CD4-positive, alpha-beta T cell treated with Interleukin-15 for 1 hour (primary cell): ENCODE data around the gene STK4.

Experiments used
- DNase-seq: peaks from one replicate; pipeline ENCODE4 v3.0.0-alpha.2; 2020

Gene STK4

DNA sequence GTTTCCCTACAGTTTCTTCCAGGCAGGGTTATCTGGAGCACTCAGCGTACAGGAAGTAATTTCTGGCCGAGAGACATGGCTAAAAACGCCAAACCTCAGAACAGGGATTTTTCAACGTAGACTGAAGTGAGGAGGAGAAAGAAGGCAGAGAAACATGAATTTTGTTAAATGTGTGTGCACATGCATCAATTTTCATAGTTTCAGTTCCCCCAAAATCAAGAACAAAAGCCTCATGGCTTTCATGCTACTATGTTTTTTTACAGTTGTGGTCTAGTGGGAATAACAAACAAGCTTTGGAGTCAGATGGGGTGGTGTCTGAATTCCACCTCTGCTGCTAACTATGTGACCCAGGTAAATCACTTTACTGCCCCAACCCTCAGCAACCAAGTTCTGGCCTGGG is 11.0 kb upstream of the STK4 start:
- no peak for DNase-seq

DNA sequence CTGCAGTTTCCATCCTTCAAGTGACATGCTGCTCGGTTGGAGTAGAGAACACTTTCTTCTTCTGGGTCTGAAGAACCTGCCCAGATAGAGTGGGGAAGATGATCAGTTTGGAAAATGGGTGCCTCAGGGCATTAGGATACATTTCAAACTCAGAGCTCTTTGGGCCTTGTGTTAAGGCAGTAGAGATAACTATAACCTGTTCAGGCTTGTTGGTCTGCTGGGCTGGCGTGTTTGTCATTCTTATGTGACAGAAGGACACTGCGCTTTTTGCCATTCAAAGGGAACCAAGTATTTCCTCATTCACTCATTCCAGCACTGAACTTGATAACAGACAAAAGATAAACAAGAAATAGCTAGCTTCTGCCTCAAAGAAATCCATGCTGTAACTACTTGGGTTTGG is 9.9 kb upstream of the STK4 start:
- no peak for DNase-seq

DNA sequence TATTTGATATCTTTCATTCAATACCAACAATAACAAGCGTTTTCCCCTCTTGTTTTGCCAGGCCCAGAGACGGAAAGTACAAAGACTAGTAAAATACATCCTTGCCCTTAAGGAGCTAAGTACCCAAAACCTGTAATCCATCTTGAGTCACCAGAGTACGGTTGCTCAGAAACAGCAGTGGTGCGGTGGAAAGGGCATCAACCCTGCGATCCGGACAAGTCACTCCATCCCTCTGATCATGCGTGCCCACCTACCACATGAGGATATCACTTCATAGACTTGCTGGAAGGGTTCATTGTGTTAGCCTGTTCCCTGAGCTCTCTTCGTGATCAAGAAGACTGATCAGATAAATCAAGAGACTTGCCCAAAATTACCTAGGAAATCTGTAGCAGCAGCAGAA is 8.0 kb upstream of the STK4 start:
- DNase-seq = no peak

DNA sequence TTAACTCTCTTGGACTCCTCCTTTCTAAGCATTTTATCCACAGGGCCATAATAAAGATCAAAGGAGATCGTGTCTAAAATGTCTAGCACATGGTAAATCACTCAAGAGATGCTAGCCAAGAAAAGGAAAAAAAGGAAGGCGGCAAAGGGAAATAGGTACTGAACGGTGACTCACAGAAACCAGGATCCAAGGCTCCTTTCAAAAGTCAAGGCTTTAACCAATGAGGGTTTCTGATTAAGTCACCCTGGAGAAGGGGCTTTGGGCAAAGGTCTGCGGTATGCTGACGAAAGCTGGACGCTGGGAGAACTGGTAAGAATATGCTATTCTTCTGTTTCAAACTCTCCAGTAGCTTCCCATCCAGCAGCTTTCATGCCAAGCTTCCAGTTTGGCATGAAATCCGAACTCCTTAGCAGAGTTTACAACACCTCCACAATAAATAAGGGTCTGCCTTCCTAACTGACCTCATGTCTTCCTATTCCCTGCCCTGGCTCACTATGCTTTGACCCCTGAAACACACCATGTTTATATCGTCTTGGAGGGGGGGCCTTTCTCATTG is 7.2 kb upstream of the STK4 start:
- no peak for DNase-seq

DNA sequence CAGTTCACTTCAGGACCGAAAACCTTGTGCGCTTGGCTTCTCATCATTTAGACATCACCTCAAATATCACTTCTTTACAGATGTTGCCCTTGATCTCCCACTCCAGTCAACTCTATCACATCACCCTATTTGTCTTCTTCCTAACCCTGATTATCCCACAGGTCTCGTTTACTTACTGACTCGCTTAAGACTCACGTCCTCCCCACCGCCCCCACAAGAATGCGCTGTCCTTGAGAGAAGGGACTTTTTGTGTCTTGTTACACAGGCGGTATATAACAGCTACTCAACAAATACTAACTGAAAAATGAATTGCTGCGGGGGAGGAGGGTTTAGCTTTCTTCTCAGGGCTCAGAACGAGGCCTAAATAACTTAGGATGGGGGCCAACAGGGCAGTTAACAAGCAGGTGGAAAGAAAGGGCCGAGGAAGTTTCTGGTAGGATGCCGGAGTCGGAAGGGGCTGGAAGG is 6.6 kb upstream of the STK4 start:
- peak; percentile 33 for DNase-seq

DNA sequence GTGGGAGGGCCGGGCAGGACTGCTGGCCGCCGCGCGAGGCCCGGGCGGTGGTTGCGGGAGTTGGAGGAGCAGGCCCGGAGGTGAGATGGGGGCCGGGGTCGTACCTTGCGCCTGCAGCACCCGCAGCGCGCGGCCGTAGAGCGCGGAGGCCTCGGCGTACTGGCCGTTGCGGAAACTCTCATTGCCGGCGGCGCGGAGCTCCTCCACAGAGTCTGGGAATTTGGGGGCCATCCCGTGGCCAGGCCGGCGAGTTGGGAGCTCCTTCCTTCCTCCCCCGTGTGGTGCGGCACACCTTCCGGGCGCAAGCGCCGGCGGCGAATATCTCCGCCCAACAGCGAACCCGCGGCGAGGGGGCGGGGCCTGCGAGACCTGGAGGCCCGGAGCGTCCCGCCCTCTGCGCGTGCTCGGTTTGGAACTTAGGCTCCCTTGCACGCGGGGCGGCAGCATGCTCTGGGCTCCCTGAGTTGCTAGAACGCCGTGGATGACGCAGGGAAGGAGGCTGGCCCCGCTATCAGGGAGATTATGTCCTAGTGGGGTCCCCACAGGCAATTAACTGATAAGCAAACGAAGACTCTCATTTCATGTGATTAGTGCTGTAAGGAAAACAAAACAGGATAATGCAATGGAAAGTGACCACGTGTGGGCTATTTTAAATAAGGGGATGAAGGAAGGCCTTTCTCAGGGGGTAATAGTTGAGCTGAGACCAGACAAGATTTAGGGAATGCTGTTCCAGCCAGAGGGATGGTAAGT is 6.0 kb upstream of the STK4 start, which contains the start of gene TOMM34:
Gene TOMM34, minus strand, starts transcription at position 295 of the 750 bp plus-strand sequence. Its CDS starts 64 bp downstream, at position 231.
- peak; percentile 92 for DNase-seq

DNA sequence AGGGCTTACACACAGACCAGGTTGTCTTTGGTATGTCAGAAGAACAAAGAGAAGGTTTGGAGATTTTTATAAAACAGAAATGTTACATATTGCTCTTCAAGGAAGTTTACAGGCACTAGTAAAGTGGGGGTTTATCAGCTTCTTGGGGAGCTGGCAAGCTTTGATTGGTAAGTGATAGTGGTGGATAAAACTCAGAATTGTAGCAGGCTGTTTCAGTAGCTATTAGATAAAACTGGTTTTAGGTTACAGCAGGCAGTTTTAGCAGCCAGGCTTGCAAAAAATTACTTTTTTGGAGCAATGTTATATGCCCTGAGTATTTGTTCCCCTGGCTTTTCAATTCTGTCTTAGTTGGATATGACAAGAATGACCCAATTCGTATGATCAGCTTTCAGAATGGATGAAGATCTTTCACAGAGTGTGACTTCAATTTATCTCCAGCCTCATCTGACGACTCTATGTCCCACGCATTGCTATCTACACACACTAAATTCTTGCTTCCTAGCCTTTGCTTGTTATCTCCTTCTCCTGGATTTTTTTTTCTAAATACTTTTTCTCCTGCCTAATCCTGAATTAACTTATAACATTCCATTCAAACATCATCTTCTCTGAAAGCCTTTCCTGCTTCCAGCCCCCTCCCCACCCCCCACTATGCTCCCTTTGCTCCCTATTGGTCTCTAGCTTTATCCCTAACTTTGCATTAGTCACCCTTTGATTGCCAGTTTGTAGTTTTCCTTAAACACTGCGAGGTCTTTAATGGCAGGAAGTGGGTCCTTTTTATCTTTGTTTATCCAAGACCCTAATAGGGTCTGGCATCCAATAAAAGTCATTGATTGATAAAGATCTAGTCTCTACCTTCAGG is 5.1 kb upstream of the STK4 start:
- no peak for DNase-seq

DNA sequence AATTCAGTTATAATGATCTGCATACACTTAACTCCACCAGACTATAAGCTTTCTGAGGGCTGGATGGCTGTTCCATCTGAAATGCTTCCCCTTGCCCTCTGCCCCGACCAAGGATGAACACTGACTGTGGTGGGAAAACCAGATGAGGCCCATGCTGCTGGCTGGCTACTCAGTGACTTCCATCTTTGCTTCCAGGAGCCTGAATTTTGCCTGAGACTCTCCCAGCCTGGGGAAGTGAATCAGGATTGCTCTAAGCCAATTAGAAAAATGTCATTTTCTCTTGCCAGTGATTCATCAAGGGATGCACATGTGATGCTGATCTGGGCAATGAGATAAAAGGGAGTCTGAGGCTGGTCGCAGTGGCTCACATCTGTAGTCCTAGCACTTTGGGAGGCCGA is 4.4 kb upstream of the STK4 start:
- no peak for DNase-seq

DNA sequence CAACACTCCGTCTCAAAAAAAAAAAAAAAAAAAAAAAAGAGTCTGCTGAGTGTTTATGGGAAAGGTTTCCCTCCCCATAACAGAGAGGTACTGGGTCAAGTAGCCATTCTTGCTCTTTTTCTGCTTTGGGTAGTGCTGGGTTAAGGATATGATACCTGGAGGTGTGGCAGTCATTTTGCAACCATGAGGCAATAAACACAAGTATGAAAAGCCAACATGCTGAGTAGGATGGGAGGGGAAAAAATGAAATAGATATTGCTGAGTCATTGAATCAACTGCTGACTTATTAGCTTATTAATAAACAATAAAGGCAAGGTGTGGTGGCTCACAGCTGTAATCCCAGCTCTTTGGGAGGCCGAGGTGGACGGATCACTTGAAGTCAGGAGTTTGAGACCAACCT is 3.8 kb upstream of the STK4 start:
- DNase-seq = no peak

DNA sequence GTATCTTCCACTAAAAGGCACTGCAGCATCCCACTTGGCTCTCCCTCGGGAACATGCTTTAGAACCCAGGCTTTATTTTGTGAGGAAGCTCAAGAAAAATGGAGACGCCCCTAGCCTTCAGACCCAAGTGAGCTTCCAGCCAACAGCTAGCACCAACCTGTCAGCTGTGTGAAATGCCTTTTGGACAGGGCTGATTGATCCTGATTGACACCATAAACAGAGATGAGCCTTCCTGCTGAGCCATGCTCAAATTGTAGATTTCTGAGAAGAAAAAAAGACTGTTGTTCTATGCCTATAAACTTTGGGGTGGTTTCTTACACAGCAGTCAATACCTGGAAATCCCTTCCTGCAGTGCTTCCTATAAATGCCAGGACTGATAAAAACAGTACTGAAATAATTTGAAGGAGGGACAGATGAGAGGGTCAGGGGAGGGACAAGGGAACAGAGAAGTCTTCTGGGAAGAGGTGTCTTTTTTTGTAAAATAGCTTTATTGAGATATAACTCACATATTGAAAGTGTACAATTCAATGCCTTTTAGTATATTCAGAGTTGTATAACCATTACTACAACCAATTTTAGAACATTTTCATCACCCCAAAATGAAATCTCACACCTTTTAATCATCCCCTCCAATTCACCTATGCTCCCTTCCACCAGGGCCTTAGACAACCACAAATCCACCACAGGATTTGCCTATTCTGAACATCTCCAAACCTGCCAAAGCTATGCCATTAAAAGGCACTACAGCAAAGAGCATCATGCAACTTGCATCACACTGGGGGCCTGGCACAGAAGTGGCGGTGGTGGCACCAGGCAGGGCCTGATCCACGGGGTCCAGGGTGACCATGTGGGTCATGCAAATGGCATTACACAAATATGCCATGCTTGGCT is 2.7 kb upstream of the STK4 start:
- DNase-seq = no peak

DNA sequence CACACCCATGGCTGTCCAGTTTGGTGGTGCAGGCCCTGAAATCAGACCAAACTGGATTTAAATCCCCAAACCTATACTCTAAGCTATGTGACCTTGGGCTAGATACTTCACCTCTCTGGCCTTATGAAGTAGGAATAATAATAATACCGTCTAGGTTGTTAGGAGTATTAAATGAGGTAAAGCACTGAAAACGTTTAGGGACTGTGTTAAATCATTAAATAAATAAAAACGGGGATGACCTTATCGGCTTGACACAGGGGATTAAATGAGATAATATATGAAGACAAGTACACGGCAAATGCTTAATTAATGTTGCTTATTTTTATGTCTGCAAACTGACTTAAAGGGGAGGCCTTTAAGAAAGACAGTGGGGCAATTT is 672 bp upstream of the STK4 start:
- no peak for DNase-seq

DNA sequence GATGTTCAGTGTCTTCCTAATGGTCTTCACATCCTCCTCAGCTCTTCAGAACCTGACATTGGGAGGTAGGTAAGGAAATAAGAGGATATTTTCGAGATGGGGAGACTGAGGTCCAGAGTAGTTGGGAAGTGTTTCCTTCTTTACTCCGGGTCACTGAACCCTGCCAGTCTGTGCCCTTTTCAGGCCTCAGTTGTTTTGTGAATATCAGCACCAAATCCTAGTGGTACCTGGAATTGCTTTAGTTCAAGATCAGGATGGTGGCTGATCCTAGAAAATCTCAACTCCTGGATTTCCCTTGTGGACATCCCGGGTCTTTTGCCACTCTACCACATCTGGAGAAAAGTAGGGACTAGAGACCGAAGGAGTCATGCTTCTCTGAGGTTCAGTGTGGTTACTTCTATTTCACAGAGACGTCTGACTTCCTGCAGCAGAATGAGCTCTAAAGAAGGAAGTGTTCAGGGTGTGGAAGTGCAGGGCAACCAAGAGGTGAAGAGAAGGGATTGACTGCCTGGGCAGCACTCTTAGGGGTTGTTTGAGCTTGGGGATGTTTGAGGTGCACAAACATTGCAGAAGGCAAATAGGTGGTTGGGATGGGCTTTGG is 995 bp downstream of the STK4 start:
- DNase-seq = peak; percentile 65

DNA sequence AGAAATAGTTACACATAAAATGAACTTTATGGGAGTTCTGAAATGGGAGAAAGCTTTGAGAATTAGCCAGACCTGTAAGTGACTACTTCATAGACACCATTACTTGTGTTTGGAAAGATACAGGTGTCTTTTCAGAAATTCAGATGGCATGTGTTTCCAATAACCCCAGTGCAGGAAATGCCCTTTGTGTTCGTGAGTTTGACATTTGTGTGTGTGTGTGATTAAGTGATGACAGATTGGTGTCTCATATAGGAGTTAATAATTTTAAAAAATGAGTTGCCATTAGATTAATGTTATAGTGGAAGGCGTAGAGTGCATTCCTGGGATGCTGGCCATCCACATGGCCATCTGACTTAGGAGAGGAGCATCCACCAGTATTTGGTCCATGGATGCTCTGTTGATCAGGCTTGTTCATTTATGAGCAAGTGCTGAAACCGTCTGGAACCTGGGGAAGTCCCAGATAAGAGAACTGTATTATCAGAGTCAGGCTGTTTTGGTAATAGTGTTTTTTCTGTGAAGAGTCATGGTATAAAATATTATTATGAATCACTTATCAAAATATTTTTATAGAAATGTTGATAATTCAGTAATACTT is 3.1 kb downstream of the STK4 start:
- no peak for DNase-seq

DNA sequence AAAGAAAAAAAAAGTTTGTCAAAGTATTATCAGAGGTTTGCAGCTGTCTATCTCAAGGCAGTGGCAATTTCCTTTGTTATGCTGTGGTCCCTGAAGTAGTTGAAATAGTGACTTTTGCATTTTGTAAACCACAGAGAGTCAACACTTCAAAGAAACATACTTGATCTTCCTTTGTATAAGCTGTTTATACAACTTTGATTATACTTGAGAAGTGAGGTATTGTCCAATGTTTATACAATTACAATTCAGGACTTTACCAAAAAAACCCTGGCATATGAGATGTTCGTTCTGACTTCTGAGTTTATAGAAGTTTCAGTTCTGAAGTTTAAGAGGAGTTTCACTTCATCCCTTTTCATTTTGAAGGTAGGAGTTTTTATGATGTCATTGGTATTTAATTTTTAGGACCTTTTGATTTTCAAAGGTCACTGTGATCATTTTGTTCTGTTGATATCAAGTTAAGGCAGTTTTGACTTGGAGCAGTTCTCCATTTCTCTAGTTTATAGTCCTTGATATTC is 4.0 kb downstream of the STK4 start:
- no peak for DNase-seq

DNA sequence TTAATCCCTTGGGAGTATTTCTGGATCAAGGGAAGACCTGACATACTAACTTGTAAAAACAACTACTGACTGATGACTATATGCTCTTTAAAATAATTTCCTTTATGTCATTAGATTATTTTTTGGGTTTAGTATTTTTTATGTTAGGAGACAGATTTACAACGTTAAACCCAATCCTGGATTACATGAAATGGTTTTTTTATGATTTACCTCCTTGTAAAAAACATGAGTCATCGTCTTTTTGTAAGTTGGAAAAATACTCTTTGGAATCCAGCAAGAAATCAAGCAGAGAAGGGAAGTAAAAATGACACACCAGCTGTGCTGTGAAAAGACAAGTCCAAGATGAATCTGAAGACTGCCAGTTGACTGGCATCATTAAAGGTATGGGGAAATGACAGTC is 6.7 kb downstream of the STK4 start:
- DNase-seq = no peak

DNA sequence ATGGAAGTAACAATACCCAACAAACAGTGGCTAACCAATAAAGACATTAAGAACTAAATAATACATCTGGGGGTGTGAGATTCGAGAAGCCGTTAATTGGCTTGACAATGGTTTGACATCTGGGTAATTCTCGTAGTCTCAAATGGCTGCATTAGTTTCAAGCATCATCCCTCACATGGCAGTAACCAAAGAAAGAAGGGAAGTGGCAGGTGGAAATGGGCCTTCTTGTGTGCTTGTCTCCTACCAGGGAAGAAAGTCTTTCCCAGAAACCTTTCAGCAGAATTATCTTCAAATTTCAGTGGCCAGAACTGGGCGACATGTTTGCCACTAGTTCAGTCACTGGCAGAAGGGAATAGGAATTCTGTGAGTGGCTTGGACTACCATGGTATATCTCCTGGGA is 10.4 kb downstream of the STK4 start:
- DNase-seq = no peak

DNA sequence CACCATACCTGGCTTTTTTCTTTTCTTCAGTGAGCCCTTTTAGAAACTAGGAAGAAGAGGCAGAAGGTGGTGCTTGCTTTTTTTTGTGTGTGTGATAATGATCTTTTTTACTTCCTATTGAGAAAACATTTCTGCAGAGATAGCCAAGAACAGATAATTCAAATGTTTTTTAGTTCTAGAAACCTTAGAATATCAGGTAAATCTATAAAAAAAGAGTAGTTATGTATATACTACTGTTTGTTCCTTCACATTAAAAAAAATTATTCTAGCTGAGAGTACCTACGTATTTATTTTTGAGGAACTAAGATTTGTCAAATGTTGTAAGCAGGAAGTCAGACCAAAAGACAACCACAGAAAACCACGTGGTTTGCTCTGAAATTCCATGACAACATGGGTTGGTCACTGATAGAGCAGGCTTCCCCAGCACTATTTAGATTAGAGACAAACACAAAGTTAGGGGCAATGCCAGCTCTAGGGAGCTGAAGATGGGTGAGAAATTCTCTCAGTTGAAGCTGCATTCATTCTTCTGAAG is 12.8 kb downstream of the STK4 start:
- DNase-seq = peak; percentile 83

DNA sequence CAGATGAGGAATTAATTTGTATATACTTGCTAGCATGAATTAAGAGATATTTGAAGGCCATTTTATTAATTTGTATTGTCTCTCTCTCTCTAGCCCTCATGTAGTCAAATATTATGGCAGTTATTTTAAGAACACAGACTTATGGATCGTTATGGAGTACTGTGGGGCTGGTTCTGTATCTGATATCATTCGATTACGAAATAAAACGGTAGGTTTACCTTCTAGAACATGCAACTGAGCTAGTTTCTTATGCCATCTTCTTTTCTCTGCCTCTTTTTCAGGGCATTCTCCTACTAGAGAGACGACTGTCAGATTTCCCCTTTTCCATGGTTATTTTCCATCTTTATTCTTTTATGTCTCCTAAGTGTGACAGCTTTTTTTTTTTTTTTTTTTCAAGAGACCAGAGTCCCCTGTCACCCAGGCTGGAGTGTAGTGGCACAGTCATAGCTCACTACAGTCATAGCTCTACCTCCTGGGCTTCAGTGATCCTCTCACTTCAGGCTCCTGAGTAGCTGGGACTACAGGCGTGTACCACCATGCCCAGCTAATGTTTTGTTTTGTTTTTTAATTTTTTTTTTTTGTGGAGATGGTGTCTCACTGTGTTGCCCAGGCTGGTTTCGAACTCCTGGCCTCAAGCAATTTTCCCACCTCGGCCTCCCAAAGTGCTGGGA is 15.6 kb downstream of the STK4 start:
- no peak for DNase-seq

DNA sequence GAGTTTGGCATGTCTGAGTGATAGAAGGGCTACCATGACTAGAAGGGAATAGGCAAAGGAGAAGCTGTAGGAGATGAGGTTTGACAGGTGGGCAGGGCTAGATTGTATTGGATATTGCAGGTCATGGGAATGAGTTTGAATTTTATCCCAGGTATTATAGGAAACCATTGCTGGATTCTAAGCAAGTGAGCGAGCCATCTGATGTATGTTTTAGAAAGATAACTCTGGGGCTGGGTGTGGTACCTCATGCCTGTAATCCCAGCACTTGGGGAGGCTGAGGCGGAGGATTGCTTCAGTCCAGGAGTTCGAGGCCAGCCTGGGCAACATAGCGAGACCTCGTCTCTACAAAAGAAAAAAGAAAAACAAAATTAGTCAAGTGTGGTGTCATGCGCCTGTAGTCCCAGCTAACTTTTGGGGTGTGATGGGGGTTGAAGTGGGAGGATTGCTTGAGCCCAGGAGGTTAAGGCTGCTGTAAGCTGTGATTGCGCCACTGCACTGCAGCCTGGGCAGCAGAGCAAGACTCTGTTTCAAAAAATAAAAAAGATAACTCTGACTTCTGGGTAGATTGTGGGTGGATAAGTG is 16.9 kb downstream of the STK4 start:
- DNase-seq = no peak

DNA sequence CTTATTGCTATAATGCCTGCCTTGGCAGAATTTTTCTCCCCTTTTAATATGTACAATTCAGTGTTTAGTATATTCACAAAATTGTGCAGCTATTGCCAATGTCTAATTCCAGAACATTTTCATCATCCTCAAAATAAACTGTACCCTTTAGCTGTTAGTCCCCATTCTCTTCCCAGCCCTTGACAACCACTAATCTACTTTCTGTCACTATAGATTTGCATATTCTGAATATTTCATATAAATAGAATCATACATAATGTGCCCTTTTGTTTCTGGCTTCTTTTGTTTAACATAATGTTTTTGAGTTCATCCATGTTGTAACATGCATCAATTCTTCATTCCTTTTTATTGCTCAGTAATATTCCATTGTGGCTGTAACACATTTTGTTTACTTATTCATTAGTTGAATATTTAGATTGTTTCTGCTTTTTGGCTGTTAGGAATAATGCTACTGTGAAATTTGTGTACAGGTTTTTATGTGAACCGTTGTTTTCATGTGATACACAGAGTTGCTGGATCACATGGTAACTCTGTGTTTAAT is 22.4 kb downstream of the STK4 start:
- DNase-seq = no peak
